Right atrium auricular region (tissue), 2 donors: ENCODE results near the gene BRSK2. TPM values are rescaled to one million over a fixed set of nuclear protein-coding genes. Genes with fewer than 3 reads are reported as not detected.
"Not testable (repeated sequence)": the region's sequence is repeated elsewhere in the genome, so short reads cannot be mapped to it uniquely, and the experiment has no call there.

Experiments used
- DNase-seq: peaks from one replicate; pipeline ENCODE4 v3.0.0-alpha.2; 2019; ENCODE audit warnings: low spot score
- H3K27ac ChIP-seq, 2 donors: fragments of 200-600 bp; sonication (generic); 1 replicate in 1 of 2; 2 replicates in 1 of 2; pipeline ENCODE4 v1.5.1; 2016 to 2019
- H3K27me3 ChIP-seq, 2 donors: fragments of 200-600 bp; sonication (generic); one replicate each; pipeline versions ENCODE4 v1.5.1 to v1.6.0; 2017 to 2019
- H3K36me3 ChIP-seq: fragments of 200-600 bp; sonication (generic); one replicate; pipeline ENCODE4 v1.5.1; 2016
- H3K4me1 ChIP-seq, 2 donors: fragments of 200-600 bp; sonication (generic); one replicate each; pipeline versions ENCODE4 v1.5.1 to v1.6.0; 2017 to 2019
- H3K4me3 ChIP-seq, 2 donors: fragments of 200-600 bp; sonication (generic); 1 replicate in 1 of 2; 2 replicates in 1 of 2; pipeline ENCODE4 v1.5.1; 2017 to 2019; ENCODE audit warnings: mild to moderate bottlenecking in 1 of 2, moderate library complexity in 1 of 2
- H3K9me3 ChIP-seq, 2 donors: fragments of 200-600 bp; sonication (generic); one replicate each; pipeline ENCODE4 v1.5.1; 2019
- CTCF ChIP-seq, 2 donors: fragments of 200-600 bp; sonication (generic); IDR thresholded peaks; one replicate each; pipeline ENCODE4 v1.5.1; 2019; ENCODE audit warnings: antibody characterized with exemption in 2 of 2
- total RNA-seq, 2 donors: library from RNA; depleted of rRNA; stranded (reverse); fragments of >200 nt; gene quantifications; one replicate each; pipeline ENCODE4 v1.1.0, GENCODE V29; 2016

Gene BRSK2
- total RNA-seq, 2 donors from 2014 or later: 0.19 to 0.51 TPM

- H3K4me3 ChIP-seq: no peak overlapping the region
- no peaks in the 10 kb centered on the region for H3K27me3 ChIP-seq
- no peak overlapping the region for H3K27ac ChIP-seq
- no peak for DNase-seq
- no peaks in the 10 kb centered on the region for H3K9me3 ChIP-seq
- H3K4me1 ChIP-seq: peaks cover 0 to 5% of the 10 kb centered on the region in 2 donors
- no peak for TF ChIP-seq CTCF (IDR thresholded peaks at IDR 0.05)
- H3K36me3 ChIP-seq: no peaks in the 10 kb centered on the region
Observed at GRCh38 chr11:1344056-1344635, 45.6 kb upstream of the BRSK2 start.

- H3K36me3 ChIP-seq: no peaks in the 10 kb centered on the region
- H3K9me3 ChIP-seq: no peaks in the 10 kb centered on the region
- TF ChIP-seq CTCF (IDR thresholded peaks at IDR 0.05): no peak
- H3K27me3 ChIP-seq: no peaks in the 10 kb centered on the region
- H3K27ac ChIP-seq: no peak overlapping the region
- H3K4me1 ChIP-seq: peaks cover 0 to 5% of the 10 kb centered on the region in 2 donors
- H3K4me3 ChIP-seq: no peak overlapping the region
- no peak for DNase-seq
Observed at GRCh38 chr11:1345737-1346513, 43.8 kb upstream of the BRSK2 start.

- Histone ChIP-seq H3K4me3 (no peak overlapping the region), H3K4me1 (peaks cover 0 to 4% of the 10 kb centered on the region in 2 donors), H3K27me3 (no peaks in the 10 kb centered on the region), H3K36me3 (no peaks in the 10 kb centered on the region), H3K27ac (no peak overlapping the region), H3K9me3 (no peaks in the 10 kb centered on the region)
- DNase-seq: no peak
- no peak for TF ChIP-seq CTCF (IDR thresholded peaks at IDR 0.05)
Observed at GRCh38 chr11:1346669-1347390, 42.9 kb upstream of the BRSK2 start.

- H3K36me3 ChIP-seq, H3K4me3 ChIP-seq, H3K9me3 ChIP-seq, H3K27ac ChIP-seq, H3K4me1 ChIP-seq, H3K27me3 ChIP-seq, DNase-seq: not testable (repeated sequence)
Observed at GRCh38 chr11:1347411-1347999, 42.2 kb upstream of the BRSK2 start.

GRCh38 chr11:1348146-1348795, 41.5 kb upstream of the BRSK2 start:
- Histone ChIP-seq H3K36me3 (no peaks in the 10 kb centered on the region), H3K9me3 (no peaks in the 10 kb centered on the region), H3K27ac (no peak overlapping the region), H3K27me3 (no peaks in the 10 kb centered on the region), H3K4me1 (no peaks in the 10 kb centered on the region), H3K4me3 (no peak overlapping the region)
- DNase-seq: no peak
- no peak for TF ChIP-seq CTCF (IDR thresholded peaks at IDR 0.05)
